H1 (cell line): ENCODE measurements around the gene C11orf54. TPM values are rescaled to one million over a fixed set of nuclear protein-coding genes. Genes with fewer than 3 reads are reported as not detected.

Experiments used
- CTCF ChIA-PET: fragments of 300-600 bp; sonication (Branson Sonifier 250); formaldehyde crosslinking; loops from one replicate; lab custom pipeline; 2021; ENCODE audit not compliant: partially characterized antibody; lab: Charles Lee
- POLR2A ChIA-PET: fragments of 300-600 bp; sonication (Branson Sonifier 250); formaldehyde crosslinking; loops from one replicate; lab custom pipeline; 2021; ENCODE audit warnings: inconsistent platforms; ENCODE audit not compliant: partially characterized antibody; lab: Charles Lee
- DNase-seq, 2 experiments: peaks; one replicate each; pipeline versions ENCODE4 v3.0.0 to v3.0.0-alpha.2; 2010 to 2022; ENCODE audit warnings: low spot score in 2 of 2, low read depth in 1 of 2, mixed read lengths in 1 of 2
- FAIRE-seq: peaks from 2 replicates; lab custom pipeline; 2011; peaks lifted over from hg19 to GRCh38; lab: Jason Lieb, UNC
- H2AFZ ChIP-seq: 2 replicates; pipeline ENCODE4 v1.8.1; 2012; ENCODE audit warnings: low read length, inconsistent platforms
- H2AK5ac ChIP-seq: 2 replicates; pipeline ENCODE4 v1.6.1; 2013; ENCODE audit warnings: low read depth, low read length
- H2BK120ac ChIP-seq: replicated peaks from 2 replicates; pipeline ENCODE3; 2013; ENCODE audit warnings: low read depth, low read length, inconsistent platforms
- H2BK12ac ChIP-seq: 2 replicates; pipeline ENCODE4 v1.6.1; 2013; ENCODE audit warnings: low read depth, low read length
- H2BK15ac ChIP-seq: 2 replicates; pipeline ENCODE4 v1.6.1; 2013; ENCODE audit warnings: low read length
- H2BK20ac ChIP-seq: 2 replicates; pipeline ENCODE4 v1.6.1; 2013; ENCODE audit warnings: low read length
- H2BK5ac ChIP-seq: 2 replicates; pipeline ENCODE4 v1.6.1; 2013; ENCODE audit warnings: low read depth, low read length
- H3K14ac ChIP-seq: 2 replicates; pipeline ENCODE4 v1.6.1; 2013; ENCODE audit warnings: inconsistent platforms; ENCODE audit not compliant: insufficient read length
- H3K18ac ChIP-seq: 2 replicates; pipeline ENCODE4 v1.6.1; 2013; ENCODE audit warnings: low read length; ENCODE audit errors: extremely low read depth
- H3K23ac ChIP-seq: 2 replicates; pipeline ENCODE4 v1.6.1; 2013; ENCODE audit warnings: inconsistent platforms; ENCODE audit not compliant: insufficient read length
- H3K23me2 ChIP-seq: 2 replicates; pipeline ENCODE4 v1.6.1; 2013; ENCODE audit warnings: low read depth, low read length
- H3K27ac ChIP-seq: 2 replicates; pipeline ENCODE4 v1.6.1; 2011; ENCODE audit warnings: low read depth, low read length, inconsistent platforms
- H3K27me3 ChIP-seq, 4 experiments: replicated peaks in 1 of 4; 1 replicate in 1 of 4; 2 replicates in 3 of 4; pipeline versions ENCODE4 v1.6.1 to v1.8.1; 2011 to 2013; ENCODE audit warnings: low read length in 3 of 4, mild to moderate bottlenecking in 3 of 4, inconsistent platforms in 2 of 4, mixed read lengths in 2 of 4, moderate library complexity in 1 of 4; ENCODE audit not compliant: control insufficient read depth in 3 of 4, insufficient read depth in 3 of 4; ENCODE audit errors: extremely low read depth in 1 of 4
- H3K36me3 ChIP-seq, 4 experiments: 2 replicates each; pipeline versions ENCODE4 v1.6.1 to v1.8.1; 2011 to 2013; ENCODE audit warnings: mild to moderate bottlenecking in 4 of 4, low read length in 3 of 4, moderate library complexity in 2 of 4, control low read depth in 1 of 4, inconsistent platforms in 1 of 4; ENCODE audit not compliant: insufficient read depth in 4 of 4, control insufficient read depth in 2 of 4
- H3K4ac ChIP-seq: replicated peaks from 2 replicates; pipeline ENCODE3; 2013; ENCODE audit warnings: low read length, low read depth, mixed read lengths, inconsistent platforms; ENCODE audit not compliant: insufficient read length
- H3K4me1 ChIP-seq, 4 experiments: replicated peaks in 1 of 4; 1 replicate in 1 of 4; 2 replicates in 3 of 4; pipeline versions ENCODE4 v1.6.1 to v1.8.1; 2011 to 2013; ENCODE audit warnings: low read length in 3 of 4, inconsistent platforms in 2 of 4, mixed read lengths in 1 of 4; ENCODE audit not compliant: insufficient read depth in 4 of 4, control insufficient read depth in 3 of 4
- H3K4me2 ChIP-seq, 2 experiments: 2 replicates each; pipeline versions ENCODE4 v1.6.1 to v1.8.1; 2011 to 2013; ENCODE audit warnings: low read depth in 2 of 2, low read length in 2 of 2, control low read depth in 1 of 2, inconsistent platforms in 1 of 2, mild to moderate bottlenecking in 1 of 2; ENCODE audit not compliant: insufficient read depth in 1 of 2
- H3K4me3 ChIP-seq, 4 experiments: fragments of 200-600, 300-600 bp in 1 of 4; sonication (generic), shearing (Covaris generic), sonication (Bioruptor Twin) in 1 of 4; 2 replicates each; pipeline versions ENCODE4 v1.5.1 to v1.8.1; 2011 to 2016; ENCODE audit warnings: low read length in 4 of 4, low read depth in 3 of 4, control low read depth in 2 of 4, inconsistent platforms in 2 of 4, mild to moderate bottlenecking in 2 of 4, mixed read lengths in 1 of 4, moderate library complexity in 1 of 4; ENCODE audit not compliant: insufficient read depth in 2 of 4; ENCODE audit errors: extremely low read depth in 1 of 4
- H3K56ac ChIP-seq: replicated peaks from 2 replicates; pipeline ENCODE3; 2013; ENCODE audit warnings: low read depth, mild to moderate bottlenecking, mixed read lengths, low read length, inconsistent platforms; ENCODE audit not compliant: insufficient read length
- H3K79me1 ChIP-seq: 2 replicates; pipeline ENCODE4 v1.6.1; 2013; ENCODE audit warnings: low read depth, low read length, control low read depth
- H3K79me2 ChIP-seq, 2 experiments: 2 replicates each; pipeline versions ENCODE4 v1.6.1 to v1.8.1; 2012 to 2013; ENCODE audit warnings: low read length in 2 of 2, mild to moderate bottlenecking in 2 of 2, inconsistent platforms in 1 of 2; ENCODE audit not compliant: insufficient read depth in 2 of 2, control insufficient read depth in 1 of 2
- H3K9ac ChIP-seq, 4 experiments: replicated peaks in 1 of 4; 1 replicate in 1 of 4; 2 replicates in 3 of 4; pipeline versions ENCODE4 v1.6.1 to v1.8.1; 2011 to 2013; ENCODE audit warnings: low read depth in 3 of 4, low read length in 3 of 4, control low read depth in 2 of 4, mild to moderate bottlenecking in 2 of 4, moderate library complexity in 2 of 4, inconsistent platforms in 1 of 4; ENCODE audit errors: extremely low read depth in 1 of 4
- H3K9me3 ChIP-seq, 2 experiments: 2 replicates each; pipeline versions ENCODE4 v1.6.1 to v1.8.1; 2012 to 2013; ENCODE audit warnings: mild to moderate bottlenecking in 2 of 2, moderate library complexity in 2 of 2, control low read depth in 1 of 2, inconsistent platforms in 1 of 2, low read depth in 1 of 2, low read length in 1 of 2, mixed read lengths in 1 of 2; ENCODE audit not compliant: insufficient read depth in 2 of 2
- H4K20me1 ChIP-seq, 2 experiments: replicated peaks in 1 of 2; 2 replicates each; pipeline versions ENCODE3 to v1.8.1; 2011 to 2013; ENCODE audit warnings: inconsistent platforms in 2 of 2, low read length in 2 of 2, mild to moderate bottlenecking in 1 of 2; ENCODE audit not compliant: insufficient read depth in 2 of 2, control insufficient read depth in 1 of 2
- H4K5ac ChIP-seq: 2 replicates; pipeline ENCODE4 v1.6.1; 2013; ENCODE audit warnings: low read length, low read depth, mixed read lengths, inconsistent platforms; ENCODE audit not compliant: insufficient read length
- H4K8ac ChIP-seq: 2 replicates; pipeline ENCODE4 v1.8.0; 2013; ENCODE audit warnings: mild to moderate bottlenecking, moderate library complexity, low read length, inconsistent platforms; ENCODE audit not compliant: insufficient read depth; ENCODE audit errors: extremely low read depth
- H4K91ac ChIP-seq: replicated peaks from 2 replicates; pipeline ENCODE3; 2013; ENCODE audit warnings: low read length, mixed read lengths, inconsistent platforms; ENCODE audit not compliant: insufficient read length
- EGR1 ChIP-seq: IDR thresholded peaks from 2 replicates; pipeline ENCODE4 v1.6.1; 2011; ENCODE audit warnings: low read depth, low read length, borderline replicate concordance
- JUN ChIP-seq: IDR thresholded peaks from 2 replicates; pipeline ENCODE4 v1.6.1; 2011; ENCODE audit warnings: low read depth, mild to moderate bottlenecking, improper control_type of control experiment, low read length
- KDM5A ChIP-seq: fragments of 200-600 bp; IDR thresholded peaks from 2 replicates; pipeline ENCODE4 v1.7.1; 2012; ENCODE audit warnings: mild to moderate bottlenecking, low read length, inconsistent platforms, mixed read lengths
- NANOG ChIP-seq: IDR thresholded peaks from 2 replicates; pipeline ENCODE4 v1.6.1; 2011; ENCODE audit warnings: low read length, low read depth, mild to moderate bottlenecking, inconsistent platforms; ENCODE audit not compliant: insufficient read depth, poor library complexity, severe bottlenecking
- PHF8 ChIP-seq: fragments of 200-600 bp; sonication (generic); conservative IDR thresholded peaks from 2 replicates; pipeline ENCODE4 v1.7.1; 2012; ENCODE audit warnings: low read depth, mild to moderate bottlenecking, inconsistent platforms, low read length, moderate library complexity
- TCF12 ChIP-seq: IDR thresholded peaks from 2 replicates; pipeline ENCODE4 v1.6.1; 2011; ENCODE audit warnings: low read depth, mild to moderate bottlenecking, low read length
- WGBS, 2 experiments: shearing (Covaris generic) in 1 of 2; methylation state at CpG; one replicate each; pipeline versions ENCODE4 v1.1.6 to v1.1.7; 2013 to 2015; ENCODE audit warnings: low lambda C conversion rate in 2 of 2, mixed read lengths in 2 of 2, inconsistent platforms in 1 of 2, low coverage in 1 of 2, missing lambda C conversion rate in 1 of 2; ENCODE audit not compliant: insufficient replicate concordance in 2 of 2, insufficient coverage in 1 of 2, insufficient read length in 1 of 2; ENCODE audit errors: extremely low coverage in 1 of 2, missing lambda C conversion rate in 1 of 2; 5-methylcytosine and 5-hydroxymethylcytosine counted together
- polyA plus RNA-seq, 7 experiments: library from polyadenylated mRNA; depleted of rRNA in 3 of 7; stranded (reverse) in 5 of 7; unstranded in 2 of 7; fragments of >200 nt in 5 of 7; fragments of 200-250 nt in 2 of 7; gene quantifications; 1 replicate in 5 of 7; 2 replicates in 1 of 7; 4 replicates in 1 of 7; pipeline versions ENCODE4 v1.2.1 to v1.2.3, GENCODE V29; 2011 to 2013; ENCODE audit warnings: missing spikeins in 2 of 7, mixed read lengths in 2 of 7
- total RNA-seq: library from RNA; stranded (reverse); fragmentation: NEBNext Ultra II Directional; extraction: Animal tissue kit (Norgen Biotek cat#: 25700); gene quantifications from 2 replicates; pipeline ENCODE4 v1.2.1, GENCODE V29; 2021

The C11orf54 gene
- total and polyA plus RNA-seq, 2 of the 8 experiments (the other 6 are each of a cell fraction or from before 2014, with no cell fraction given), result 14.7 to 24.5 TPM

DNA sequence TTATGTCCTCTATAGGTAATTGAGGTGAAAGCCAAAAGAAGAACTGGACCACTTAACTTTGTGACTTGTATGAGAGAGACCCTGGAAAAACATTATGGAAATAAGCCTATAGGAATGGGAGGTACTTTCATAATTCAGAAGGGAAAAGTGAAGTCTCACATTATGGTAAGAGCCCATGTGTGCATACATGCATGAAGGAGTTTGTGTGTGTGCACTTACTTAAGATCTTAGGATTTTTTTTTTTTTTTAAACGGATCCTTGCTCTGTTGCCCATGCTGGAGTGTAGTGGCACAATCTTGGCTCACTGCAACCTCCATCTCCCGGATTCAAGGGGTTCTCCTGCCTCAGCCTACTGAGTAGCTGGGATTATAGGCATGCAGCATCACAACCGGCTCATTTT lies 15.8 kb downstream of the C11orf54 start:
- peaks cover 0 to 2% of the 10 kb centered on the region in 2 experiments for H4K20me1 ChIP-seq
- no peaks in the 10 kb centered on the region for H3K79me1 ChIP-seq
- no peak overlapping the region for H3K9ac ChIP-seq
- no peak overlapping the region for H3K56ac ChIP-seq
- H3K9me3 ChIP-seq, result no peaks in the 10 kb centered on the region; a peak in 1 of 4 replicates
- WGBS, 2 experiments, result 87% methylated on average over 3 of the region's 3 CpGs; no CpG with 5 or more reads in 1 of the 2 experiments
- CTCF ChIA-PET, result no interaction called here
- H3K14ac ChIP-seq, result no peak overlapping the region
- no peak overlapping the region for H4K5ac ChIP-seq
- no peaks in the 10 kb centered on the region for H3K79me2 ChIP-seq
- peaks cover 4 to 58% (median 26%) of the 10 kb centered on the region in 4 experiments for H3K36me3 ChIP-seq
- no peak overlapping the region for H3K4me3 ChIP-seq
- no peak overlapping the region for H2AFZ ChIP-seq
- no peak overlapping the region for H2BK12ac ChIP-seq
- no peak overlapping the region for H2AK5ac ChIP-seq
- H2BK5ac ChIP-seq, result no peak overlapping the region
- no peak overlapping the region for H3K27ac ChIP-seq
- no peak overlapping the region for H4K8ac ChIP-seq
- no peak overlapping the region for H3K18ac ChIP-seq
- H3K23me2 ChIP-seq, result no peaks in the 10 kb centered on the region
- H3K27me3 ChIP-seq, result no peaks in the 10 kb centered on the region
- no peaks in the 10 kb centered on the region for H3K4me1 ChIP-seq
- no peak overlapping the region for H4K91ac ChIP-seq
- DNase-seq (no peak), FAIRE-seq (no peak)
- no peak for TF ChIP-seq KDM5A
- TF ChIP-seq PHF8, result no peak
- no peak for TF ChIP-seq NANOG
- no peak for TF ChIP-seq EGR1
- no peak for TF ChIP-seq TCF12
- TF ChIP-seq JUN, result no peak
- no peak overlapping the region for H3K4ac ChIP-seq
- POLR2A ChIA-PET, result interaction anchor here (1.6 to 4.5 kb wide), 4 partner anchors 16 to 33 kb away, joined by 5 to 23 read pairs (median 5); partner anchors contain the start of genes C11orf54, MED17 and TAF1D
- H2BK15ac ChIP-seq, result no peak overlapping the region
- H3K23ac ChIP-seq, result no peak overlapping the region
- H3K4me2 ChIP-seq, result no peak overlapping the region
- H2BK20ac ChIP-seq, result no peak overlapping the region
- H2BK120ac ChIP-seq, result no peak overlapping the region
